Fibroblast of lung (primary cell): Measurements from ENCODE around the gene PTPDC1.

Source experiments
- CTCF ChIP-seq, 2 donors: IDR thresholded peaks in 1 of 2; conservative IDR thresholded peaks in 1 of 2; 1 replicate in 1 of 2; 2 replicates in 1 of 2; pipeline ENCODE4 v1.5.1; 2011 to 2012; ENCODE audit warnings: low read length in 2 of 2, control low read depth in 1 of 2, inconsistent platforms in 1 of 2, low read depth in 1 of 2, mild to moderate bottlenecking in 1 of 2
- EZH2 ChIP-seq: IDR thresholded peaks from 2 replicates; pipeline ENCODE4 v1.5.1; 2012; ENCODE audit warnings: low read length, control low read depth, mild to moderate bottlenecking; ENCODE audit errors: missing control alignments

- no peak for TF ChIP-seq CTCF (conservative IDR thresholded peaks at IDR 0.05 in 1 of 2, IDR thresholded peaks at IDR 0.05 in 1 of 2; ENCODE audit: low read depth in 1 of 2, low read length in 2 of 2)
- no peak for TF ChIP-seq EZH2
These were observed 49.8 kb upstream of the PTPDC1 start for GRCh38 chr9:94034511-94034910.
